K562 (cell line): Measurements from ENCODE around the gene PSMD14. TPM values are rescaled to one million over a fixed set of nuclear protein-coding genes. Genes with fewer than 3 reads are reported as not detected.

Experiments used
- BCL6 ChIP-seq: fragments of 250-450 bp; sonication (Bioruptor Pico); IDR thresholded peaks from 2 replicates; pipeline ENCODE4 v1.4.0; 2020
- BRD9 ChIP-seq: fragments of 450-650 bp; IDR thresholded peaks from 2 replicates; pipeline ENCODE4 v1.6.1; 2018; ENCODE audit warnings: low read depth; ENCODE audit not compliant: partially characterized antibody
- KLF10 ChIP-seq: fragments of 250-450 bp; sonication (Bioruptor Pico); IDR thresholded peaks from 2 replicates; pipeline ENCODE4 v1.6.1; 2021; ENCODE audit warnings: matching md5 sums
- NR2F6 ChIP-seq: fragments of 450-650 bp; formaldehyde crosslinking; IDR thresholded peaks from 2 replicates; pipeline ENCODE4 v1.4.0; 2020; ENCODE audit warnings: mild to moderate bottlenecking
- VEZF1 ChIP-seq: fragments of 200-800 bp; sonication (Bioruptor generic); IDR thresholded peaks from 2 replicates; pipeline ENCODE4 v1.6.1; 2017; ENCODE audit warnings: missing genetic modification characterization, missing compliant biosample characterization
- ZKSCAN8 ChIP-seq: fragments of 200-800 bp; sonication (Bioruptor generic); IDR thresholded peaks from 2 replicates; pipeline ENCODE4 v1.6.1; 2016; ENCODE audit warnings: missing genetic modification characterization, missing compliant biosample characterization
- ZNF407 ChIP-seq: fragments of 450-650 bp; IDR thresholded peaks from 2 replicates; pipeline ENCODE4 v1.6.1; 2016; ENCODE audit warnings: low read depth
- polyA plus RNA-seq, 8 experiments: library from polyadenylated mRNA; depleted of rRNA in 4 of 8; stranded (reverse) in 5 of 8; unstranded in 3 of 8; fragments of >200 nt; fragmentation: Nextera tagmentation in 2 of 8; fragmentation: Illumina TruSeq in 1 of 8; extraction: Ambion mirVana in 2 of 8; extraction: Trizol in 1 of 8; gene quantifications; 2 replicates each; pipeline versions ENCODE4 v1.2.1 to v1.2.3, GENCODE V29; 2011 to 2014; ENCODE audit warnings: inconsistent platforms in 1 of 8, missing spikeins in 1 of 8
- total RNA-seq, 7 experiments: library from RNA; depleted of rRNA in 6 of 7; stranded (reverse); fragments of >200 nt in 6 of 7; fragmentation: Illumina TruSeq in 2 of 7; extraction: Trizol in 2 of 7; gene quantifications; 2 replicates each; pipeline versions ENCODE4 v1.2.1 to v1.2.3, GENCODE V29; 2011 to 2021; ENCODE audit warnings: low replicate concordance in 1 of 7

PSMD14 gene
- total and polyA plus RNA-seq, 9 of the 15 experiments (the other 6 are each of a cell fraction or from before 2014, with no cell fraction given) = 151 to 515 (median 228) TPM

- TF ChIP-seq ZNF407 (no peak), VEZF1 (CRISPR knock-in tag) (no peak), KLF10 (no peak), BRD9 (no peak), ZKSCAN8 (CRISPR knock-in tag) (no peak), NR2F6 (CRISPR knock-in tag) (no peak), BCL6 (CRISPR knock-in tag) (no peak)
Measured at GRCh38 chr2:161436411-161436810, 128.2 kb downstream of the PSMD14 start (continued).
